Esophagus squamous epithelium (tissue), 4 donors: Measurements from ENCODE around the gene CAPN1.

Experiments
- POLR2A ChIP-seq, 4 donors: fragments of 450-650 bp; IDR thresholded peaks; one replicate each; pipeline ENCODE4 v1.6.1; 2017; ENCODE audit warnings: antibody characterized with exemption in 4 of 4, mild to moderate bottlenecking in 4 of 4, moderate library complexity in 3 of 4
- TF ChIP-seq, protein P1 (sequence below), 6 experiments: fragments of 450-650 bp in 4 of 6; fragments of 200-600 bp in 2 of 6; sonication (generic) in 2 of 6; IDR thresholded peaks; one replicate each; pipeline ENCODE4 v1.5.1; 2016 to 2019; ENCODE audit warnings: antibody characterized with exemption in 6 of 6, mild to moderate bottlenecking in 4 of 6, moderate library complexity in 4 of 6

- TF ChIP-seq, protein P1, sequence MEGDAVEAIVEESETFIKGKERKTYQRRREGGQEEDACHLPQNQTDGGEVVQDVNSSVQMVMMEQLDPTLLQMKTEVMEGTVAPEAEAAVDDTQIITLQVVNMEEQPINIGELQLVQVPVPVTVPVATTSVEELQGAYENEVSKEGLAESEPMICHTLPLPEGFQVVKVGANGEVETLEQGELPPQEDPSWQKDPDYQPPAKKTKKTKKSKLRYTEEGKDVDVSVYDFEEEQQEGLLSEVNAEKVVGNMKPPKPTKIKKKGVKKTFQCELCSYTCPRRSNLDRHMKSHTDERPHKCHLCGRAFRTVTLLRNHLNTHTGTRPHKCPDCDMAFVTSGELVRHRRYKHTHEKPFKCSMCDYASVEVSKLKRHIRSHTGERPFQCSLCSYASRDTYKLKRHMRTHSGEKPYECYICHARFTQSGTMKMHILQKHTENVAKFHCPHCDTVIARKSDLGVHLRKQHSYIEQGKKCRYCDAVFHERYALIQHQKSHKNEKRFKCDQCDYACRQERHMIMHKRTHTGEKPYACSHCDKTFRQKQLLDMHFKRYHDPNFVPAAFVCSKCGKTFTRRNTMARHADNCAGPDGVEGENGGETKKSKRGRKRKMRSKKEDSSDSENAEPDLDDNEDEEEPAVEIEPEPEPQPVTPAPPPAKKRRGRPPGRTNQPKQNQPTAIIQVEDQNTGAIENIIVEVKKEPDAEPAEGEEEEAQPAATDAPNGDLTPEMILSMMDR (IDR thresholded peaks at IDR 0.05) = no peak
- no peak for TF ChIP-seq POLR2A (IDR thresholded peaks at IDR 0.05)
These were observed 3.4 kb downstream of the CAPN1 start for GRCh38 chr11:65185171-65185570.
